Measurements from ENCODE around the gene IGFBP4. TPM values are rescaled to one million over a fixed set of nuclear protein-coding genes. Genes with fewer than 3 reads are reported as not detected.

IGFBP4 gene
- total RNA-seq, 2 experiments from 2014 or later = 10.7 to 11.6 TPM

- no peak overlapping the region for H3K27ac Mint-ChIP-seq
- intact Hi-C loops (cut with micrococcal nuclease) = loop anchor here (5.0 kb wide), 1 partner anchor 117 kb away; no protein-coding TSS in a partner anchor
- TF ChIP-seq, protein P1, sequence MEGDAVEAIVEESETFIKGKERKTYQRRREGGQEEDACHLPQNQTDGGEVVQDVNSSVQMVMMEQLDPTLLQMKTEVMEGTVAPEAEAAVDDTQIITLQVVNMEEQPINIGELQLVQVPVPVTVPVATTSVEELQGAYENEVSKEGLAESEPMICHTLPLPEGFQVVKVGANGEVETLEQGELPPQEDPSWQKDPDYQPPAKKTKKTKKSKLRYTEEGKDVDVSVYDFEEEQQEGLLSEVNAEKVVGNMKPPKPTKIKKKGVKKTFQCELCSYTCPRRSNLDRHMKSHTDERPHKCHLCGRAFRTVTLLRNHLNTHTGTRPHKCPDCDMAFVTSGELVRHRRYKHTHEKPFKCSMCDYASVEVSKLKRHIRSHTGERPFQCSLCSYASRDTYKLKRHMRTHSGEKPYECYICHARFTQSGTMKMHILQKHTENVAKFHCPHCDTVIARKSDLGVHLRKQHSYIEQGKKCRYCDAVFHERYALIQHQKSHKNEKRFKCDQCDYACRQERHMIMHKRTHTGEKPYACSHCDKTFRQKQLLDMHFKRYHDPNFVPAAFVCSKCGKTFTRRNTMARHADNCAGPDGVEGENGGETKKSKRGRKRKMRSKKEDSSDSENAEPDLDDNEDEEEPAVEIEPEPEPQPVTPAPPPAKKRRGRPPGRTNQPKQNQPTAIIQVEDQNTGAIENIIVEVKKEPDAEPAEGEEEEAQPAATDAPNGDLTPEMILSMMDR (IDR thresholded peaks at IDR 0.05) = peak; percentile 66
- ChIA-PET CTCF (interaction anchor here (0.7 to 8.3 kb wide), 24 partner anchors 8 to 144 kb away, joined by 3 to 114 read pairs (median 4); no protein-coding TSS in a partner anchor), POLR2A (interaction anchor here (0.6 to 2.9 kb wide), 4 partner anchors 12 to 117 kb away, joined by 3 to 24 read pairs (median 6); no protein-coding TSS in a partner anchor)
- H3K27me3 Mint-ChIP-seq = no peaks in the 10 kb centered on the region
- peak overlapping the region; percentile 44 for H3K4me3 Mint-ChIP-seq
- DNase-seq (no peak), ATAC-seq (no peak)
- peaks cover 57% of the 10 kb centered on the region for H3K36me3 Mint-ChIP-seq (ENCODE audit: low read depth)
- H3K4me1 Mint-ChIP-seq (ENCODE audit: low read depth) = peaks cover 18% of the 10 kb centered on the region
- no peaks in the 10 kb centered on the region for H3K9me3 Mint-ChIP-seq
These were observed 27.9 kb upstream of the IGFBP4 start for GRCh38 chr17:40415390-40415789.

DNA sequence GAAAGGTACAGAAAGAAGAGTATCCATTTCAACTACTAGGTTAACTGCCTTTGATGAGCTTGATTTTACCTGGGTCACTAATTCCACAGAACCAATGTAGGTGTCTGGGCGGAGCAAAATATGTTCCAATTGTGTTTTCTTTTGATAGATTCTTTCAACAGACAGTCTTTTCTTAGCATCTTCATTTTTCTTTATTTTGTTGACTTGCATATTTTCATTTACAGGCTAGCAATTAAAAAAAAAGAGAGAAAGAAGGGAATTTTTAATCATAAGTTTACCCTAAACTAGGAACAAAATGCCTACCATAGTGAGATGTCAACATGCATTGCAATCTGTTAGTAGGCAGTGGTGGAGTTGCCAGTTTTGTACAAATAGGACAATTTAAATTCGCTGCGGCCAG, 26.6 kb upstream of the IGFBP4 start:
- ChIA-PET POLR2A (interaction anchor here (1.8 to 2.9 kb wide), 4 partner anchors 15 to 132 kb away, joined by 6 to 24 read pairs (median 9); no protein-coding TSS in a partner anchor), CTCF (interaction anchor here (0.9 to 8.3 kb wide), 16 partner anchors 7 to 143 kb away, joined by 3 to 114 read pairs (median 4); no protein-coding TSS in a partner anchor)
- Mint-ChIP-seq H3K4me1 (ENCODE audit: low read depth) (peaks cover 20% of the 10 kb centered on the region), H3K4me3 (peak overlapping the region; percentile 96), H3K27ac (peak overlapping the region; percentile 22), H3K9me3 (no peaks in the 10 kb centered on the region), H3K27me3 (no peaks in the 10 kb centered on the region), H3K36me3 (ENCODE audit: low read depth) (peaks cover 46% of the 10 kb centered on the region)
- intact Hi-C loops (cut with micrococcal nuclease) = loop anchor here (5.0 kb wide), 1 partner anchor 116 kb away; no protein-coding TSS in a partner anchor
- TF ChIP-seq, protein P1 (IDR thresholded peaks at IDR 0.05) = no peak
- no peak for ATAC-seq
- DNase-seq = no peak

GRCh38 chr17:40417258-40417608, 26.0 kb upstream of the IGFBP4 start:
- CTCF ChIA-PET = interaction anchor here (1.1 to 8.3 kb wide), 14 partner anchors 9 to 143 kb away, joined by 3 to 114 read pairs (median 6); partner anchors contain the start of gene IGFBP4
- peak; percentile 53 for DNase-seq
- peaks cover 40% of the 10 kb centered on the region for H3K36me3 Mint-ChIP-seq (ENCODE audit: low read depth)
- H3K9me3 Mint-ChIP-seq = no peaks in the 10 kb centered on the region
- POLR2A ChIA-PET = interaction anchor here (0.6 to 2.9 kb wide), 19 partner anchors 10 to 402 kb away, joined by 3 to 24 read pairs (median 3); partner anchors contain the start of gene IGFBP4
- peak; percentile 14 for ATAC-seq
- TF ChIP-seq, protein P1 (IDR thresholded peaks at IDR 0.05) = no peak
- intact Hi-C loops (cut with micrococcal nuclease) = loop anchor here (5.0 kb wide), 1 partner anchor 115 kb away; no protein-coding TSS in a partner anchor
- no peaks in the 10 kb centered on the region for H3K27me3 Mint-ChIP-seq
- H3K4me1 Mint-ChIP-seq (ENCODE audit: low read depth) = peaks cover 20% of the 10 kb centered on the region
- H3K4me3 Mint-ChIP-seq = peak overlapping the region; percentile 96
- peak overlapping the region; percentile 93 for H3K27ac Mint-ChIP-seq

GRCh38 chr17:40417609-40418427, 25.4 kb upstream of the IGFBP4 start, which contains the start of gene TOP2A:
Gene TOP2A, minus strand, starts transcription at chr17:40417896. Its CDS starts 105 bp downstream, at chr17:40417791.
- H3K36me3 Mint-ChIP-seq (ENCODE audit: low read depth) = peaks cover 36% of the 10 kb centered on the region

More at GRCh38 chr17:40417609-40418427, 25.4 kb upstream of the IGFBP4 start, which contains the start of gene TOP2A:
- ChIA-PET POLR2A (interaction anchor here (0.6 to 2.9 kb wide), 24 partner anchors 9 to 401 kb away, joined by 3 to 24 read pairs (median 4); partner anchors contain the start of gene IGFBP4), CTCF (interaction anchor here (0.8 to 8.3 kb wide), 15 partner anchors 9 to 142 kb away, joined by 3 to 114 read pairs (median 5); partner anchors contain the start of gene IGFBP4)
- peak within 1 kb of the TSS; percentile 96 for H3K4me3 Mint-ChIP-seq
- no peaks in the 10 kb centered on the region for H3K9me3 Mint-ChIP-seq
- no peaks in the 10 kb centered on the region for H3K27me3 Mint-ChIP-seq
- H3K27ac Mint-ChIP-seq = peak within 1 kb of the TSS; percentile 93
- intact Hi-C loops (cut with micrococcal nuclease) = loop anchor here (5.0 kb wide), 1 partner anchor 114 kb away; no protein-coding TSS in a partner anchor
- ATAC-seq (peak; percentile 99), DNase-seq (peak; percentile 97)
- TF ChIP-seq, protein P1 (IDR thresholded peaks at IDR 0.05) = no peak
- peaks cover 20% of the 10 kb centered on the region for H3K4me1 Mint-ChIP-seq (ENCODE audit: low read depth)

Data from activated CD8-positive, alpha-beta T cell treated with anti-CD3 and anti-CD28 coated beads for 36 hours (primary cell).